ENCODE results near the gene PPP2R2D.
"Not testable (repeated sequence)": the region's sequence is repeated elsewhere in the genome, so short reads cannot be mapped to it uniquely, and the experiment has no call there.

PPP2R2D gene

GRCh38 chr10:131930150-131930549 lies 29.3 kb downstream of the PPP2R2D start:
- no peak for DNase-seq

- no peak for DNase-seq
These were observed 29.9 kb downstream of the PPP2R2D start for GRCh38 chr10:131930586-131931330.

- DNase-seq = no peak
These were observed 31.2 kb downstream of the PPP2R2D start for GRCh38 chr10:131931981-131932380.

- no peak for DNase-seq
These were observed 32.3 kb downstream of the PPP2R2D start for GRCh38 chr10:131933016-131933695.

- DNase-seq = no peak
These were observed 32.9 kb downstream of the PPP2R2D start for GRCh38 chr10:131933696-131934086.

GRCh38 chr10:131934769-131935168 lies 34.0 kb downstream of the PPP2R2D start:
- no peak for DNase-seq

GRCh38 chr10:131935260-131935659 lies 34.5 kb downstream of the PPP2R2D start:
- DNase-seq = no peak

GRCh38 chr10:131936294-131936693 lies 35.5 kb downstream of the PPP2R2D start:
- no peak for DNase-seq

- DNase-seq = no peak
These were observed 35.9 kb downstream of the PPP2R2D start for GRCh38 chr10:131936736-131937135.

- no peak for DNase-seq
These were observed 37.0 kb downstream of the PPP2R2D start for GRCh38 chr10:131937836-131938235.

GRCh38 chr10:131938681-131939080 lies 37.9 kb downstream of the PPP2R2D start:
- no peak for DNase-seq

GRCh38 chr10:131942455-131942854 lies 41.6 kb downstream of the PPP2R2D start:
- DNase-seq = no peak

GRCh38 chr10:131943021-131943814 lies 42.4 kb downstream of the PPP2R2D start:
- no peak for DNase-seq

GRCh38 chr10:131944412-131944811 lies 43.6 kb downstream of the PPP2R2D start:
- DNase-seq = no peak

GRCh38 chr10:131944976-131945695 lies 44.3 kb downstream of the PPP2R2D start:
- DNase-seq = no peak

GRCh38 chr10:131946321-131946751 lies 45.5 kb downstream of the PPP2R2D start:
- DNase-seq = no peak

- DNase-seq = no peak
These were observed 46.1 kb downstream of the PPP2R2D start for GRCh38 chr10:131946880-131947279.

GRCh38 chr10:131947631-131948347 lies 47.0 kb downstream of the PPP2R2D start:
- no peak for DNase-seq

GRCh38 chr10:131948501-131948900 lies 47.7 kb downstream of the PPP2R2D start:
- DNase-seq = no peak

GRCh38 chr10:131949041-131949862 lies 48.4 kb downstream of the PPP2R2D start:
- no peak for DNase-seq

GRCh38 chr10:131949908-131950307 lies 49.1 kb downstream of the PPP2R2D start:
- not testable (repeated sequence) for DNase-seq

Data from NCI-H1417 treated with DMSO at 0.1 percent for 48 hours (cell line).